SJSA1 (cell line): ENCODE results near the gene PLEKHA6. TPM values are rescaled to one million over a fixed set of nuclear protein-coding genes. Genes with fewer than 3 reads are reported as not detected.

Source experiments
- DNase-seq, 2 experiments: peaks; one replicate each; pipeline ENCODE4 v3.0.0-alpha.2; 2015 to 2020; ENCODE audit warnings: low spot score in 2 of 2, low read depth in 1 of 2
- H3K27ac ChIP-seq: fragments of 250-450 bp; sonication (Bioruptor Pico); 2 replicates; pipeline ENCODE4 v1.5.1; 2020; ENCODE audit warnings: mild to moderate bottlenecking, moderate library complexity
- H3K27me3 ChIP-seq: fragments of 250-450 bp; sonication (Bioruptor Pico); replicated peaks from 2 replicates; pipeline ENCODE4 v1.5.1; 2020; ENCODE audit warnings: mild to moderate bottlenecking, moderate library complexity
- H3K36me3 ChIP-seq: fragments of 250-450 bp; sonication (Bioruptor Pico); 2 replicates; pipeline ENCODE4 v1.5.1; 2020; ENCODE audit warnings: mild to moderate bottlenecking
- H3K4me1 ChIP-seq: fragments of 250-450 bp; sonication (Bioruptor Pico); replicated peaks from 2 replicates; pipeline ENCODE4 v1.6.1; 2021; ENCODE audit warnings: mild to moderate bottlenecking
- H3K4me3 ChIP-seq: fragments of 250-450 bp; sonication (Bioruptor Pico); 2 replicates; pipeline ENCODE4 v1.5.1; 2020; ENCODE audit warnings: mild to moderate bottlenecking
- H3K9me3 ChIP-seq: fragments of 250-450 bp; sonication (Bioruptor Pico); replicated peaks from 2 replicates; pipeline ENCODE4 v1.5.1; 2020; ENCODE audit warnings: mild to moderate bottlenecking
- total RNA-seq: library from RNA; depleted of rRNA; stranded (reverse); fragments of >200 nt; shearing (Covaris generic); gene quantifications from 2 replicates; pipeline ENCODE4 v1.2.3, GENCODE V29; 2014

PLEKHA6 gene
- total RNA-seq, 1 experiment from 2014 or later: 0.76 TPM

DNA sequence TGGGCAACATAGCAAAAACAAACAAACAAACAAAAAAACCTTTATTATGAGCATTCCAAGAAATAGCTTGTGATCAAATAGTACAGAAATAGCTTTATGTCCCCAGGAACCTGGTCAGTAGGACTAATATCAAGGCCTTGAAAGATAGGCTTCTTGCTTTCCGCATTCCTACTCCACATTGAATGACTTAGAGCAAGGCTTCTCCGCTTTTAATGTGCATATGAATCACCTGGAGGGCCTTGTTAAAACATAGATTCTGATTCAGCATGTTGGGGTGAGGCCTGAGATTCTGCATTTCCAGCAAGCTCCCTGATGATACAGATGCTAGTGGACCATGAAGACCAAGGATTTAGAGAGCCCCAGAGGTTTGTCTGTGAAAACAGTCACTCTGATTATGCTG is 17.4 kb downstream of the PLEKHA6 start:
- no peak overlapping the region for H3K27ac ChIP-seq
- no peak overlapping the region for H3K4me3 ChIP-seq
- H3K4me1 ChIP-seq: peaks cover 8% of the 10 kb centered on the region; the same call in 1 of the 2 replicates
- H3K27me3 ChIP-seq: no peaks in the 10 kb centered on the region
- DNase-seq: no peak
- H3K9me3 ChIP-seq: no peaks in the 10 kb centered on the region
- H3K36me3 ChIP-seq: no peaks in the 10 kb centered on the region

GRCh38 chr1:204341380-204341779 is 18.3 kb downstream of the PLEKHA6 start:
- no peaks in the 10 kb centered on the region for H3K36me3 ChIP-seq
- peaks cover 14% of the 10 kb centered on the region; the same call in 1 of the 2 replicates for H3K4me1 ChIP-seq
- H3K27me3 ChIP-seq: no peaks in the 10 kb centered on the region
- DNase-seq: no peak
- H3K4me3 ChIP-seq: no peak overlapping the region
- no peak overlapping the region for H3K27ac ChIP-seq
- H3K9me3 ChIP-seq: no peaks in the 10 kb centered on the region

DNA sequence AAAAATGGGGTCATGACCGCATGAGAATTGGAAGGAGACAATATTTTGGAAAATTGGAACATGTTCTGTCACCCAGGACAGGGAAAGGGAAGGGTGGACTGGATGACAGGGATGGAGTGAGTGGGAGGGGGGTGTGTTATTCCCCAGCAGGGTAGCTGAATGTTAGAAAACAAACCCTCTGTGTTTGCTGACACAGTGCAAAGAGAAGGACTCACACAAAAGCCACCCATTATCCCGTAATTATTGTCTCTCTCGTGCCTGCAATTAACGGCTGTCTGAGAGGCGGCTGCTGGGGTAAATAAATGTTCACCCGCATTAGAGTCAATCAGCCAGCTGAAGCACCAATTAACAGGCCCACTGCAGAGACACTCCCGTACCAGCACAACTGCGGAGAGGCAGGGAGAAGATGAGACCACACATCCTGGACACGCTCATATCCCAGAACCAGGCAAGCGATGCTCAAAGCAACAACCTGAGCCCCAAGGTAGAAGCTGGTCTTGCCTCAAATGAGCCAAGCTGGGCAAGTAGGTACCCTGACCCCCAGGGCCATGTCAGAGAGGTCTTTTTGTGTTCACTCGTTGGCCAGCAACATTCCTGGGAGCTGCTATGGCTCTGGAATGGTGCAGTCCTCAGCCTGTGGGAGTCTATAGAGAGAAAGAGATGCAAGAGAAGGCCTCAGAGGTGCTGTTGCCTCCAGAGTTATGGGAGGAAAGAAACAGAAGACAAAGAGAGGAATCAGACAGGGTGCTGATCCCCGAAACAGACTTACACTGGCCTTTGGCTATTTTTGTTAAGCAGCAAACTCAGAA is 19.4 kb downstream of the PLEKHA6 start:
- Histone ChIP-seq H3K4me3 (no peak overlapping the region), H3K27ac (no peak overlapping the region), H3K4me1 (peaks cover 25% of the 10 kb centered on the region), H3K27me3 (no peaks in the 10 kb centered on the region), H3K36me3 (no peaks in the 10 kb centered on the region), H3K9me3 (no peaks in the 10 kb centered on the region)
- no peak for DNase-seq

- Histone ChIP-seq H3K36me3 (no peaks in the 10 kb centered on the region), H3K4me3 (no peak overlapping the region), H3K27me3 (no peaks in the 10 kb centered on the region), H3K27ac (no peak overlapping the region), H3K9me3 (no peaks in the 10 kb centered on the region), H3K4me1 (peaks cover 30% of the 10 kb centered on the region)
- DNase-seq: no peak
Measured at GRCh38 chr1:204339541-204339940, 20.2 kb downstream of the PLEKHA6 start.

DNA sequence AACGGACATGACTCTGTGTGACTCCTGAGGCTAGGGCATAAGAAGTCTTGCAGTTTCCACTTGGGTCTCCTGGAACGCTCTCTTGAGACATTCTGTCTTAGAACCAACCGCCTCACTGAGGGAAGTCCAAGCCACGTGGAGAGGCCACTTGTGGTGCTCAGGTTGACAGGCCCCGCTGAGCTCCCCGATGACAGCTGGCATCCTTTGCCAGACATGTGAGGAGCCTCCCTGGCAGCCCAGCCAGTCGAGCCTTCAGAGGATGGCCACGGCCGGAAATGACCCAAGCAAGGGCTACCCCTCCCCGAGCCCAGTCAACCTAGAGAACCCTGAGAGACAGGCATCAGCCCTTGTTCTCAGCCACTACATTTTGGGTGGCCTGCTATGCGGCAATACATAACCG is 20.7 kb downstream of the PLEKHA6 start:
- Histone ChIP-seq H3K27ac (no peak overlapping the region), H3K9me3 (no peaks in the 10 kb centered on the region), H3K4me1 (peaks cover 36% of the 10 kb centered on the region), H3K27me3 (no peaks in the 10 kb centered on the region), H3K36me3 (no peaks in the 10 kb centered on the region), H3K4me3 (no peak overlapping the region)
- DNase-seq: no peak

GRCh38 chr1:204338360-204338759 is 21.4 kb downstream of the PLEKHA6 start:
- no peak for DNase-seq
- Histone ChIP-seq H3K36me3 (no peaks in the 10 kb centered on the region), H3K4me3 (no peak overlapping the region), H3K4me1 (peaks cover 42% of the 10 kb centered on the region), H3K27me3 (no peaks in the 10 kb centered on the region), H3K27ac (no peak overlapping the region), H3K9me3 (no peaks in the 10 kb centered on the region)

- Histone ChIP-seq H3K9me3 (no peaks in the 10 kb centered on the region), H3K27ac (no peak overlapping the region), H3K4me3 (no peak overlapping the region), H3K36me3 (no peaks in the 10 kb centered on the region), H3K4me1 (peaks cover 50% of the 10 kb centered on the region), H3K27me3 (no peaks in the 10 kb centered on the region)
- DNase-seq: no peak
Measured at GRCh38 chr1:204337583-204337982, 22.1 kb downstream of the PLEKHA6 start.

- Histone ChIP-seq H3K36me3 (no peaks in the 10 kb centered on the region), H3K4me1 (peaks cover 55% of the 10 kb centered on the region), H3K4me3 (no peak overlapping the region), H3K27ac (no peak overlapping the region), H3K9me3 (no peaks in the 10 kb centered on the region), H3K27me3 (no peaks in the 10 kb centered on the region)
- DNase-seq: no peak
Measured at GRCh38 chr1:204337036-204337429, 22.7 kb downstream of the PLEKHA6 start.

DNA sequence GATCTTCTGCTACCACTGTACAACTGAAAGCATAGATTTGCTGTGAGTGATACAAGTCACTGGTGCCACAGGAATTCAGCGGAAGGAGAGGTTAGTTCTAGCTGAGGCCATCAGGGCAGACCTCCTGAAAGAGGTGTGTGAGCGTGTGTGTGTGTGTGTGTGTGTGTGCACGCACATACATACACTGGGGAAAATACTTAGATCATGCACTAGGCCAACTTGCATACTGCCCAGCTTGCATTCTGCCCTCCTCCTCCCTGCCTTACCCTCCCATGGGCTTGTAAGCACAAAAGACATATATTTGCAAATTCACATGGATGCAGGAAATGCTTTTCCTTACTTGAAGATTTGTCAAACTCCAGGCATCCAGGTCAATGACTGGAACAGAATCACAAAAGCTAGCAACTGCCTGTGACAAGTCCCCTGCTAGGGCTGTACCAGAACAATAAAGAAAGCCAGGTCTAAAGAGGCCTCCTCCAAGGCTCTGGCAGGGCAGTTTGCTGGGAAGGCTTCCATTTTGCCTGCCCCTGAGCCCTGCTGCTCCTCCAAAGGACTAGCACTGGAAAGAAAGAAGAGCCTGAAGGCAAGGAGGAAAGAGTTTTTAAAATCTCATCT is 23.2 kb downstream of the PLEKHA6 start:
- Histone ChIP-seq H3K27ac (no peak overlapping the region), H3K36me3 (no peaks in the 10 kb centered on the region), H3K27me3 (no peaks in the 10 kb centered on the region), H3K4me1 (peaks cover 56% of the 10 kb centered on the region), H3K4me3 (no peak overlapping the region), H3K9me3 (no peaks in the 10 kb centered on the region)
- no peak for DNase-seq

DNA sequence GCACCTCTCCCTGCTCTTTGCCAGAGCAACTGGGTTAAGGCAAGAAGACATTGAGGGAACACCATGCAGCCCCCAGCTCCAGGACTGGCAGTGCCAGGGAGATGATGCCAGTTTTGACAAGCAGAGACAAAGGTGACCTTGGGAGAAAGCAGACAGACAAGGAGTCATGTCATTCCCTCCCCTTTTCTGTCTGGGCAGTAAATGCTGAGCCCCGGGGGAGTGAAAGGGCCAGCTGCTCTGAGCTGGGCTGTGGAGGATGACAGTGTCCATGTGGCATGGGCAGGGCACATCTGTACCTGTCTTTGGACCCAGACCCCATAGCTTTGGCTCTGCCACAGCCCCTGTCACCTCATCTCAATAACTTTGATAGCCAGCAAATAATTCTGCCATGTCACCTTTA is 24.2 kb downstream of the PLEKHA6 start:
- Histone ChIP-seq H3K4me3 (no peak overlapping the region), H3K36me3 (no peaks in the 10 kb centered on the region), H3K27ac (peak overlapping the region; percentile 50), H3K4me1 (peaks cover 53% of the 10 kb centered on the region), H3K27me3 (no peaks in the 10 kb centered on the region), H3K9me3 (no peaks in the 10 kb centered on the region)
- DNase-seq: no peak

GRCh38 chr1:204335085-204335484 is 24.6 kb downstream of the PLEKHA6 start:
- Histone ChIP-seq H3K4me3 (no peak overlapping the region), H3K4me1 (peaks cover 53% of the 10 kb centered on the region), H3K27ac (peak overlapping the region; percentile 50), H3K36me3 (no peaks in the 10 kb centered on the region), H3K27me3 (no peaks in the 10 kb centered on the region), H3K9me3 (no peaks in the 10 kb centered on the region)
- DNase-seq: peak; percentile 53 to 57

DNA sequence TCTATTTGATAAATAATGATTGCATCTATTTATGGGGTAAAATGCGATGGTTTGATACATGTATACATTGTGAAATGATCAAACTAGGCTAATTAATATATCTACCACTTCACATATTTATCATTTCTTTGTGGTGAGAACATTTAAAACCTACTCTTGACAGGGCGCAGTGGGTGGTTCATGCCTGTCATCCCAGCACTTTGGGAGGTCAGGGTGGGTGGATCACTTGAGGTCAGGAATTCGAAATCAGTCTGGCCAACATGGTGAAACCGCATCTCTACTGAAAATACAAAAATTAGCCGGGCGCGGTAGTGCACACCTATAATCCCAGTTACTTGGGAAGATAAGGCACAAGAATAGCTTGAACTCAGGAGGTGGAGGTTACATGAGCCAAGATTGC is 25.3 kb downstream of the PLEKHA6 start:
- Histone ChIP-seq H3K27ac (peak overlapping the region; percentile 50), H3K4me1 (peaks cover 53% of the 10 kb centered on the region)

DNA sequence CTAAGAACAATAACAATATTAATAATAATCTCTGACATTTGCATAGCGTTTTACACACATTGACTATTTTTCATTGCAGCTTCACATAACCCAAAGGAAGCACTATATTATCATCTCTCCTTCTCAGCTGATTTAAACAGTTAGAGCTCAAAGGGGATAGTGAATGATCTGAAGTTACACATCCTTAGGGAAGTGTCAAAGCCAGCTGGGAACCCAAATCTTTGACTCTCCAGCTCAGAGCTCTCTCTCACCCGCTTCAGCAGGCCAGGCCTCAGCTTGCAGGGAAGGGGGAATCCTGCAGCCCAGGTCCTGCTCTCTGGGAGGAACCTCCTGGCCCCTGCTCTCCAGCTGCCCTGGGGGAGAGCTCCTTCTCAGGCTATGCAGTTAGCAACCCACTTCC is 26.3 kb downstream of the PLEKHA6 start:
- H3K27ac ChIP-seq: peak overlapping the region; percentile 50
- H3K27me3 ChIP-seq: no peaks in the 10 kb centered on the region
- H3K4me3 ChIP-seq: no peak overlapping the region
- H3K4me1 ChIP-seq: peaks cover 52% of the 10 kb centered on the region
- H3K9me3 ChIP-seq: no peaks in the 10 kb centered on the region
- no peak for DNase-seq
- H3K36me3 ChIP-seq: no peaks in the 10 kb centered on the region

More for the DNA sequence above, 25.3 kb downstream of the PLEKHA6 start:
- Histone ChIP-seq H3K36me3 (no peaks in the 10 kb centered on the region), H3K9me3 (no peaks in the 10 kb centered on the region), H3K4me3 (no peak overlapping the region), H3K27me3 (no peaks in the 10 kb centered on the region)
- DNase-seq: peak; percentile 65 to 71

GRCh38 chr1:204331847-204332487 is 27.8 kb downstream of the PLEKHA6 start:
- Histone ChIP-seq H3K4me3 (no peak overlapping the region), H3K9me3 (no peaks in the 10 kb centered on the region), H3K27ac (no peak overlapping the region), H3K4me1 (peaks cover 49% of the 10 kb centered on the region), H3K27me3 (no peaks in the 10 kb centered on the region), H3K36me3 (no peaks in the 10 kb centered on the region)
- DNase-seq: no peak
